Measurements from ENCODE around the gene ATP6AP1. TPM values are rescaled to one million over a fixed set of nuclear protein-coding genes. Genes with fewer than 3 reads are reported as not detected.

ATP6AP1 gene
- total and polyA plus RNA-seq, 2 donors (not counting 1 experiment from before 2014, with no cell fraction given), result 59.8 to 89.7 TPM

DNA sequence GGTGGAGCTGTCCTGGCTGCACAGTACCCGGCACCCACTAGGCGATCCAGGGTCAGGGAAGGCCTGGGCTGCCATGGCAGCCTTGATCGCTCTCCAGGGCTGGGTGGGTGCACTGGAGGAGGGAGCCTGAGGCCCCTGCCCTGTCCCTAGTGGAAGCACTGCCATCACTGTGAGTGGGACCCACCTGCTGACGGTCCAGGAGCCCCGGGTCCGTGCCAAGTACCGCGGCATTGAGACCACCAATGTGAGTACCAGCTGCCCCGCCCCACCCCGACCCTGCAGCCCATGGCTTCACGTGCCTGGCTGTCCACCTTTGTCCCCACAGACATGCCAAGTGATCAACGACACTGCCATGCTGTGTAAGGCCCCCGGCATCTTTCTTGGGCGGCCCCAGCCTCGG lies 38.4 kb downstream of the ATP6AP1 start:
- DNase-seq (ENCODE audit: low read depth in 2 of 2), result no peak
- Histone ChIP-seq H2AFZ (ENCODE audit: low read length) (no peak overlapping the region), H3K36me3 (ENCODE audit: control insufficient read depth, insufficient read depth, low read length) (peaks cover 30% of the 10 kb centered on the region), H3K9ac (ENCODE audit: insufficient read depth, low read length) (no peak overlapping the region), H3K27ac (ENCODE audit: insufficient read depth, low read length) (no peak overlapping the region), H3K79me2 (ENCODE audit: control insufficient read depth, insufficient read depth, low read length) (peaks cover 3% of the 10 kb centered on the region), H3K9me3 (ENCODE audit: control insufficient read depth, insufficient read depth, low read depth, low read length) (no peaks in the 10 kb centered on the region), H3K4me2 (ENCODE audit: extremely low read depth, insufficient read depth, low read length) (no peak overlapping the region), H3K4me3 (replicated peaks in 1 of 4; ENCODE audit: control extremely low read depth in 1 of 4, insufficient read depth in 1 of 4, low read depth in 3 of 4, low read length in 4 of 4) (no peak overlapping the region), H3K4me1 (ENCODE audit: control insufficient read depth, extremely low read depth, insufficient read depth, low read length) (no peaks in the 10 kb centered on the region), H4K20me1 (ENCODE audit: control insufficient read depth, extremely low read depth, insufficient read depth, low read length) (no peaks in the 10 kb centered on the region), H3K27me3 (ENCODE audit: control insufficient read depth, insufficient read depth, low read length) (no peaks in the 10 kb centered on the region)
- TF ChIP-seq EZH2 (IDR thresholded peaks at IDR 0.05; ENCODE audit: low read length, missing control alignments), result no peak
- TF ChIP-seq, protein P1, sequence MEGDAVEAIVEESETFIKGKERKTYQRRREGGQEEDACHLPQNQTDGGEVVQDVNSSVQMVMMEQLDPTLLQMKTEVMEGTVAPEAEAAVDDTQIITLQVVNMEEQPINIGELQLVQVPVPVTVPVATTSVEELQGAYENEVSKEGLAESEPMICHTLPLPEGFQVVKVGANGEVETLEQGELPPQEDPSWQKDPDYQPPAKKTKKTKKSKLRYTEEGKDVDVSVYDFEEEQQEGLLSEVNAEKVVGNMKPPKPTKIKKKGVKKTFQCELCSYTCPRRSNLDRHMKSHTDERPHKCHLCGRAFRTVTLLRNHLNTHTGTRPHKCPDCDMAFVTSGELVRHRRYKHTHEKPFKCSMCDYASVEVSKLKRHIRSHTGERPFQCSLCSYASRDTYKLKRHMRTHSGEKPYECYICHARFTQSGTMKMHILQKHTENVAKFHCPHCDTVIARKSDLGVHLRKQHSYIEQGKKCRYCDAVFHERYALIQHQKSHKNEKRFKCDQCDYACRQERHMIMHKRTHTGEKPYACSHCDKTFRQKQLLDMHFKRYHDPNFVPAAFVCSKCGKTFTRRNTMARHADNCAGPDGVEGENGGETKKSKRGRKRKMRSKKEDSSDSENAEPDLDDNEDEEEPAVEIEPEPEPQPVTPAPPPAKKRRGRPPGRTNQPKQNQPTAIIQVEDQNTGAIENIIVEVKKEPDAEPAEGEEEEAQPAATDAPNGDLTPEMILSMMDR (conservative IDR thresholded peaks at IDR 0.05 in 1 of 2, IDR thresholded peaks at IDR 0.05 in 1 of 2; ENCODE audit: low read depth in 1 of 2, low read length in 2 of 2), result no peak

DNA sequence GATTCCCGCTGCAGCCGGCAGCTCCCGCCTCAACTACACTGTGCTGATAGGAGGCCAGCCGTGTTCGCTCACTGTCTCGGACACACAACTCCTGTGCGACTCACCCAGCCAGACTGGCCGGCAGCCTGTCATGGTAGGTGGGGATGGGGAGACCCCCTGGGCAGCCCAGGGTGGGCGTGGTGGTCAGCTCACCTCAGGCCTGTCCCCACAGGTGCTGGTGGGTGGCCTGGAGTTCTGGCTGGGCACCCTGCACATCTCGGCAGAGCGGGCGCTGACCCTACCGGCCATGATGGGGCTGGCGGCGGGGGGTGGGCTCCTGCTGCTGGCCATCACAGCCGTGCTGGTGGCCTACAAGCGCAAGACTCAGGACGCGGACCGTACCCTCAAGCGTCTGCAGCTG lies 39.1 kb downstream of the ATP6AP1 start:
- Histone ChIP-seq H3K27me3 (ENCODE audit: control insufficient read depth, insufficient read depth, low read length) (no peaks in the 10 kb centered on the region), H3K4me3 (replicated peaks in 1 of 4; ENCODE audit: control extremely low read depth in 1 of 4, insufficient read depth in 1 of 4, low read depth in 3 of 4, low read length in 4 of 4) (no peak overlapping the region), H3K4me2 (ENCODE audit: extremely low read depth, insufficient read depth, low read length) (no peak overlapping the region), H4K20me1 (ENCODE audit: control insufficient read depth, extremely low read depth, insufficient read depth, low read length) (no peaks in the 10 kb centered on the region), H3K4me1 (ENCODE audit: control insufficient read depth, extremely low read depth, insufficient read depth, low read length) (no peaks in the 10 kb centered on the region), H2AFZ (ENCODE audit: low read length) (no peak overlapping the region), H3K36me3 (ENCODE audit: control insufficient read depth, insufficient read depth, low read length) (peaks cover 28% of the 10 kb centered on the region), H3K27ac (ENCODE audit: insufficient read depth, low read length) (no peak overlapping the region), H3K9me3 (ENCODE audit: control insufficient read depth, insufficient read depth, low read depth, low read length) (no peaks in the 10 kb centered on the region), H3K9ac (ENCODE audit: insufficient read depth, low read length) (no peak overlapping the region), H3K79me2 (ENCODE audit: control insufficient read depth, insufficient read depth, low read length) (peaks cover 2% of the 10 kb centered on the region)
- TF ChIP-seq, protein P1 (conservative IDR thresholded peaks at IDR 0.05 in 1 of 2, IDR thresholded peaks at IDR 0.05 in 1 of 2; ENCODE audit: low read depth in 1 of 2, low read length in 2 of 2), result no peak
- no peak for TF ChIP-seq EZH2 (IDR thresholded peaks at IDR 0.05; ENCODE audit: low read length, missing control alignments)
- no peak for DNase-seq (ENCODE audit: low read depth in 2 of 2)

DNA sequence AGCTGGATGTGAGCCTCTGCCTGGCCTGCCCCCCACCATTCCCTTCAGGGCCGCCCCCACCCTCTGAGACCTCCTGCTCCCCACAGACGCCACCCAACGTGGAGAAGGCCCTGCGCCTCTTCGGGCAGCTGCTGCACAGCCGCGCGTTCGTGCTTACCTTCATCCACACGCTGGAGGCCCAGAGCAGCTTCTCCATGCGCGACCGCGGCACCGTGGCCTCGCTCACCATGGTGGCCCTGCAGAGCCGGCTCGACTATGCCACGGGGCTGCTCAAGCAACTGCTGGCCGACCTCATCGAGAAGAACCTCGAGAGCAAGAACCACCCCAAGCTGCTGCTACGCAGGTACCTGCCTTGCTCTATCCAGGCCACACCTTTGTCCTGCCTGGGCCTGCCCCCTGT lies 39.7 kb downstream of the ATP6AP1 start:
- Histone ChIP-seq H3K4me2 (ENCODE audit: extremely low read depth, insufficient read depth, low read length) (no peak overlapping the region), H3K4me3 (replicated peaks in 1 of 4; ENCODE audit: control extremely low read depth in 1 of 4, insufficient read depth in 1 of 4, low read depth in 3 of 4, low read length in 4 of 4) (no peak overlapping the region), H3K27me3 (ENCODE audit: control insufficient read depth, insufficient read depth, low read length) (no peaks in the 10 kb centered on the region), H4K20me1 (ENCODE audit: control insufficient read depth, extremely low read depth, insufficient read depth, low read length) (no peaks in the 10 kb centered on the region), H3K36me3 (ENCODE audit: control insufficient read depth, insufficient read depth, low read length) (peaks cover 27% of the 10 kb centered on the region), H3K9me3 (ENCODE audit: control insufficient read depth, insufficient read depth, low read depth, low read length) (no peaks in the 10 kb centered on the region), H3K4me1 (ENCODE audit: control insufficient read depth, extremely low read depth, insufficient read depth, low read length) (no peaks in the 10 kb centered on the region), H3K79me2 (ENCODE audit: control insufficient read depth, insufficient read depth, low read length) (no peaks in the 10 kb centered on the region), H2AFZ (ENCODE audit: low read length) (no peak overlapping the region), H3K9ac (ENCODE audit: insufficient read depth, low read length) (no peak overlapping the region), H3K27ac (ENCODE audit: insufficient read depth, low read length) (no peak overlapping the region)
- no peak for DNase-seq (ENCODE audit: low read depth in 2 of 2)
- TF ChIP-seq EZH2 (IDR thresholded peaks at IDR 0.05; ENCODE audit: low read length, missing control alignments), result no peak
- TF ChIP-seq, protein P1 (conservative IDR thresholded peaks at IDR 0.05 in 1 of 2, IDR thresholded peaks at IDR 0.05 in 1 of 2; ENCODE audit: low read depth in 1 of 2, low read length in 2 of 2), result no peak
